ENCODE data around the gene STAT5B.
A peak's percentile ranks its signal among the peaks of the same experiment; 100 is the strongest.

STAT5B gene

GRCh38 chr17:42312285-42313130 lies 36.3 kb upstream of the STAT5B start:
- no peak for DNase-seq (ENCODE audit: low read depth, low spot score)
- POLR2A ChIA-PET: interaction anchor here (0.8 to 3.4 kb wide), 5 partner anchors 76 to 213 kb away, joined by 3 to 15 read pairs (median 4); partner anchors contain the start of gene CAVIN1
- H3K4me3 ChIP-seq (ENCODE audit: low read depth, low read length): no peak overlapping the region
- CTCF ChIA-PET: interaction anchor here (0.7 to 8.6 kb wide), 42 partner anchors 9 to 265 kb away, joined by 3 to 118 read pairs (median 4); partner anchors contain the start of genes HCRT, KAT2A, MLX and NAGLU
- peak; percentile 89 for TF ChIP-seq CTCF (IDR thresholded peaks at IDR 0.05; ENCODE audit: insufficient read depth, low read length, missing control alignments)

- CTCF ChIA-PET: interaction anchor here (0.7 to 8.6 kb wide), 36 partner anchors 10 to 266 kb away, joined by 3 to 118 read pairs (median 4); partner anchors contain the start of genes HCRT, KAT2A, MLX and NAGLU
- no peak for TF ChIP-seq CTCF (IDR thresholded peaks at IDR 0.05; ENCODE audit: insufficient read depth, low read length, missing control alignments)
- POLR2A ChIA-PET: interaction anchor here (1.1 to 3.4 kb wide), 4 partner anchors 111 to 213 kb away, joined by 3 to 15 read pairs (median 5); partner anchors contain the start of gene CAVIN1
- no peak for DNase-seq (ENCODE audit: low read depth, low spot score)
- H3K4me3 ChIP-seq (ENCODE audit: low read depth, low read length): no peak overlapping the region
Measured at GRCh38 chr17:42312035-42312284, 35.8 kb upstream of the STAT5B start.

DNA sequence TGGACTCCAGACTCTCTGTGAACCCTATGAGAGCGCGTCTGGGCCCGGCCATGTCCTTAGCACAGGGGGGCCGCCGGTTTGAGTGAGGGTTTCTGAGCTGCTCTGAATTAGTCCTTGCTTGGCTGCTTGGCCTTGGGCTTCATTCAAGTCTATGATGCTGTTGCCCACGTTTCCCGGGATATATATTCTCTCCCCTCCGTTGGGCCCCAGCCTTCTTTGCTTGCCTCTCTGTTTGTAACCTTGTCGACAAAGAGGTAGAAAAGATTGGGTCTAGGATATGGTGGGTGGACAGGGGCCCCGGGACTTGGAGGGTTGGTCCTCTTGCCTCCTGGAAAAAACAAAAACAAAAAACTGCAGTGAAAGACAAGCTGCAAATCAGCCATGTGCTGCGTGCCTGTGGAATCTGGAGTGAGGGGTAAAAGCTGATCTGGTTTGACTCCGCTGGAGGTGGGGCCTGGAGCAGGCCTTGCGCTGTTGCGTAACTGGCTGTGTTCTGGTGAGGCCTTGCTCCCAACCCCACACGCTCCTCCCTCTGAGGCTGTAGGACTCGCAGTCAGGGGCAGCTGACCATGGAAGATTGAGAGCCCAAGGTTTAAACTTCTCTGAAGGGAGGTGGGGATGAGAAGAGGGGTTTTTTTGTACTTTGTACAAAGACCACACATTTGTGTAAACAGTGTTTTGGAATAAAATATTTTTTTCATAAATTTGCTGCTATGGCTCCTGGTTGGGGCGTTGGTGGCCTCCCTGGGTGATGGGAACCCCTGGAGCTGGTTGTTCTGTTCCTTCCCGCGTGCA lies 35.2 kb upstream of the STAT5B start:
- CTCF ChIA-PET: interaction anchor here (0.7 to 8.6 kb wide), 33 partner anchors 10 to 266 kb away, joined by 3 to 118 read pairs (median 4); partner anchors contain the start of genes HCRT, KAT2A, MLX and NAGLU
- no peak overlapping the region for H3K4me3 ChIP-seq (ENCODE audit: low read depth, low read length)

DNA sequence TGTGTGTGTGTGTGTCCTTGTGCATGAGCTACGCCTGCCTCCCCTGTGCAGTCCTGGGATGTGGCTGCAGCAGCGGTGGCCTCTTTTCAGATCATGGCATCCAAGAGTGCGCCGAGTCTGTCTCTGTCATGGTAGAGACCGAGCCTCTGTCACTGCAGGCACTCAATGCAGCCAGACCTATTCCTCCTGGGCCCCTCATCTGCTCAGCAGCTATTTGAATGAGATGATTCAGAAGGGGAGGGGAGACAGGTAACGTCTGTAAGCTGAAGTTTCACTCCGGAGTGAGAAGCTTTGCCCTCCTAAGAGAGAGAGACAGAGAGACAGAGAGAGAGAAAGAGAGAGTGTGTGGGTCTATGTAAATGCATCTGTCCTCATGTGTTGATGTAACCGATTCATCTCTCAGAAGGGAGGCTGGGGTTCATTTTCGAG lies 34.6 kb upstream of the STAT5B start:
- no peak overlapping the region for H3K4me3 ChIP-seq (ENCODE audit: low read depth, low read length)
- no peak for DNase-seq (ENCODE audit: low read depth, low spot score)
- no peak for TF ChIP-seq CTCF (IDR thresholded peaks at IDR 0.05; ENCODE audit: insufficient read depth, low read length, missing control alignments)
- ChIA-PET CTCF (interaction anchor here (0.9 to 8.6 kb wide), 11 partner anchors 13 to 347 kb away, joined by 3 to 118 read pairs (median 6); partner anchors contain the start of gene PSMC3IP), POLR2A (interaction anchor here (1.4 to 3.4 kb wide), 2 partner anchors 203 to 209 kb away, joined by 3 to 15 read pairs; no protein-coding TSS in a partner anchor)

More for the DNA sequence above, 35.2 kb upstream of the STAT5B start:
- POLR2A ChIA-PET: interaction anchor here (1.1 to 3.4 kb wide), 3 partner anchors 203 to 214 kb away, joined by 3 to 15 read pairs (median 4); no protein-coding TSS in a partner anchor
- peak; percentile 50 for DNase-seq (ENCODE audit: low read depth, low spot score)
- no peak for TF ChIP-seq CTCF (IDR thresholded peaks at IDR 0.05; ENCODE audit: insufficient read depth, low read length, missing control alignments)

DNA sequence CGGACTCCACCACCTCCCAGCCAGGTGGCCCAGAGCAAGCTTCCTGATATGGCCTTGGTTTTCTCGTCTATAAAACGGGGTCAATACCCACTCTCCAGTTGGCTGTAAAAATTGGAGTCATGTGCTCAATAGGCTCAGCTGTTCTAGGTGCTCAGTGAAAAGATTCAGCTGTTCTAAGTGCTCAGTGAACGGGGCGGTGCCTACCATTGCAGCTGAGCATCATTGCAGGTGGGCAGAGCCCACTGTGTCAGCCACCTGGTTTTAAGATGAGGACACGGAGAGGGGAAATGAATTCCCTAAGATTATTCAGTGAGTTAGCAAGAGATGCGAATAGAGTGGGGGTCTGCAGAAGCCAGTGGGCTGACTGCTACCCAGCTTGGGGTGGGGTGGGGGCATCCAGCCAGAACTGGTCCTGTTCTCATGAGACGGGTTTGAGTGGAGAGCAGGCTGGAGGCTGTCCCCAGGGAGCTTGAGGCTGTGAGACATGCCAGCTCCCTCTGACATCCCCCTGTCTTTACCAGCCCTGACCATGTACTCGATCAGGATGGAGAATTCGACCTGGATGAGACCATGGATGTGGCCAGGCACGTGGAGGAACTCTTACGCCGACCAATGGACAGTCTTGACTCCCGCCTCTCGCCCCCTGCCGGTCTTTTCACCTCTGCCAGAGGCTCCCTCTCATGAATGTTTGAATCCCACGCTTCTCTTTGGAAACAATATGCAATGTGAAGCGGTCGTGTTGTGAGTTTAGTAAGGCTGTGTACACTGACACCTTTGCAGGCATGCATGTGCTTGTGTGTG lies 34.0 kb upstream of the STAT5B start:
- no peak for TF ChIP-seq CTCF (IDR thresholded peaks at IDR 0.05; ENCODE audit: insufficient read depth, low read length, missing control alignments)
- DNase-seq (ENCODE audit: low read depth, low spot score): no peak
- CTCF ChIA-PET: interaction anchor here (0.6 to 8.6 kb wide), 12 partner anchors 14 to 347 kb away, joined by 3 to 118 read pairs (median 4); no protein-coding TSS in a partner anchor
- H3K4me3 ChIP-seq (ENCODE audit: low read depth, low read length): no peak overlapping the region
- POLR2A ChIA-PET: interaction anchor here (0.8 kb wide), 1 partner anchor 113 kb away, joined by 3 read pairs; the partner anchor contains the start of gene CAVIN1
